Progenitor cell of endocrine pancreas (in vitro differentiated cells): Measurements from ENCODE around the gene SIRPD. TPM values are rescaled to one million over a fixed set of nuclear protein-coding genes. Genes with fewer than 3 reads are reported as not detected.

Experiments used
- DNase-seq: peaks from one replicate; pipeline ENCODE4 v3.0.0; 2021; ENCODE audit warnings: low spot score; ENCODE audit not compliant: unreplicated experiment
- H3K27ac Mint-ChIP-seq: 2 replicates; pipeline ENCODE4 v1.8.0; 2021; ENCODE audit warnings: mild to moderate bottlenecking, moderate library complexity, mixed read lengths
- H3K27me3 Mint-ChIP-seq: 2 replicates; pipeline ENCODE4 v1.8.0; 2021; ENCODE audit warnings: mixed read lengths
- H3K36me3 Mint-ChIP-seq: 2 replicates; pipeline ENCODE4 v1.8.0; 2022; ENCODE audit warnings: mixed read lengths; ENCODE audit not compliant: insufficient read depth
- H3K4me1 Mint-ChIP-seq: 2 replicates; pipeline ENCODE4 v1.8.0; 2021; ENCODE audit warnings: low read depth, mixed read lengths
- H3K4me3 Mint-ChIP-seq: 2 replicates; pipeline ENCODE4 v1.8.0; 2021; ENCODE audit warnings: low read depth, mild to moderate bottlenecking, moderate library complexity, mixed read lengths
- H3K9me3 Mint-ChIP-seq: 2 replicates; pipeline ENCODE4 v1.8.0; 2021; ENCODE audit warnings: low read depth, mixed read lengths
- CTCF ChIP-seq: fragments of 200-600 bp; sonication (generic); IDR thresholded peaks from one replicate; pipeline ENCODE4 v1.5.0; 2021; ENCODE audit warnings: antibody characterized with exemption, mild to moderate bottlenecking; ENCODE audit not compliant: unreplicated experiment
- total RNA-seq: library from RNA; stranded (reverse); gene quantifications from 2 replicates; pipeline ENCODE4 v1.2.1, GENCODE V29; 2021

The SIRPD gene
- total RNA-seq, 1 donor from 2014 or later = not detected

GRCh38 chr20:1562622-1563021 is 5.1 kb upstream of the SIRPD start:
- H3K4me1 Mint-ChIP-seq = no peaks in the 10 kb centered on the region
- no peak for DNase-seq
- no peaks in the 10 kb centered on the region for H3K36me3 Mint-ChIP-seq
- H3K27me3 Mint-ChIP-seq = peaks cover 31% of the 10 kb centered on the region
- H3K9me3 Mint-ChIP-seq = no peaks in the 10 kb centered on the region
- no peak overlapping the region for H3K27ac Mint-ChIP-seq
- no peak overlapping the region for H3K4me3 Mint-ChIP-seq
- no peak for TF ChIP-seq CTCF

- peaks cover 27% of the 10 kb centered on the region for H3K27me3 Mint-ChIP-seq
Observed at GRCh38 chr20:1561350-1561749, 3.8 kb upstream of the SIRPD start.

GRCh38 chr20:1555952-1556351 is 1.6 kb downstream of the SIRPD start:
- Mint-ChIP-seq H3K27me3 (peaks cover 12% of the 10 kb centered on the region), H3K4me1 (no peaks in the 10 kb centered on the region), H3K36me3 (no peaks in the 10 kb centered on the region), H3K4me3 (no peak overlapping the region), H3K9me3 (no peaks in the 10 kb centered on the region), H3K27ac (no peak overlapping the region)
- no peak for TF ChIP-seq CTCF
- no peak for DNase-seq

More at GRCh38 chr20:1561350-1561749, 3.8 kb upstream of the SIRPD start:
- DNase-seq = no peak
- Mint-ChIP-seq H3K4me1 (no peaks in the 10 kb centered on the region), H3K4me3 (no peak overlapping the region), H3K27ac (no peak overlapping the region), H3K36me3 (no peaks in the 10 kb centered on the region), H3K9me3 (no peaks in the 10 kb centered on the region)
- no peak for TF ChIP-seq CTCF

- no peaks in the 10 kb centered on the region for H3K36me3 Mint-ChIP-seq
- no peaks in the 10 kb centered on the region for H3K9me3 Mint-ChIP-seq
- peaks cover 43% of the 10 kb centered on the region for H3K27me3 Mint-ChIP-seq
- no peak for TF ChIP-seq CTCF
- DNase-seq = no peak
- no peak overlapping the region for H3K4me3 Mint-ChIP-seq
- no peak overlapping the region for H3K27ac Mint-ChIP-seq
- H3K4me1 Mint-ChIP-seq = no peaks in the 10 kb centered on the region
Observed at GRCh38 chr20:1539816-1540419, 17.6 kb downstream of the SIRPD start.

- Mint-ChIP-seq H3K9me3 (no peaks in the 10 kb centered on the region), H3K36me3 (no peaks in the 10 kb centered on the region), H3K27ac (no peak overlapping the region), H3K27me3 (peaks cover 36% of the 10 kb centered on the region), H3K4me1 (no peaks in the 10 kb centered on the region), H3K4me3 (no peak overlapping the region)
- TF ChIP-seq CTCF = no peak
- no peak for DNase-seq
Observed at GRCh38 chr20:1538655-1539054, 18.9 kb downstream of the SIRPD start.
